HG03175 (cell line): Measurements from ENCODE around the gene TAC4.

Source experiments
- ATAC-seq: cut with Tn5 transposase; IDR thresholded peaks from one replicate; pipeline ENCODE4 v1.9.1; 2021; ENCODE audit warnings: mild to moderate bottlenecking, moderate library complexity; ENCODE audit not compliant: unreplicated experiment

Gene TAC4, protein sequence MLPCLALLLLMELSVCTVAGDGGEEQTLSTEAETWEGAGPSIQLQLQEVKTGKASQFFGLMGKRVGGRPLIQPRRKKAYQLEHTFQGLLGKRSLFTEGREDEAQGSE

GRCh38 chr17:49848019-49848473 is at the start of gene TAC4:
Gene TAC4, minus strand, starts transcription at chr17:49848069. Its CDS starts 52 bp downstream, at chr17:49848017.
- no peak for ATAC-seq

DNA sequence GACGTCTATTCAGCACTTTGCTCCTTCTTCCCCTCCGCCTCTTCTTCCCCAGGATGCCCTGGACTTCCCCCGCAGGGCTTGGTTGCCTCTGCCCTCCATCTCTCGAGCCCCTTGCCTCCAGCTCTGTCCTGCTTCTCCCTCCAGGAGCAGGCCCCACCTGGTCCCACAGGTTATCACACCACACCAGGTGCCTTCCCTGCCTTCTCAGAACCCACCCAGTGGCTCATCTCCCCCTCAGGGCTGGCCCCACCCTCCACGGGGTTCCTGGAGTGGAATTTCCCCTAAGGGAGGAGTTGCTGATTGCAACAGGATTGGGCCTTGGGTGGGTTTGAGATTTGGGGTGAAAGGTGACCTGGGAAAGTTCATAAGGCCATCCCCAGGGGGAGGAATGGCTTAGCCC is 49.0 kb upstream of the TAC4 start:
- ATAC-seq: no peak

DNA sequence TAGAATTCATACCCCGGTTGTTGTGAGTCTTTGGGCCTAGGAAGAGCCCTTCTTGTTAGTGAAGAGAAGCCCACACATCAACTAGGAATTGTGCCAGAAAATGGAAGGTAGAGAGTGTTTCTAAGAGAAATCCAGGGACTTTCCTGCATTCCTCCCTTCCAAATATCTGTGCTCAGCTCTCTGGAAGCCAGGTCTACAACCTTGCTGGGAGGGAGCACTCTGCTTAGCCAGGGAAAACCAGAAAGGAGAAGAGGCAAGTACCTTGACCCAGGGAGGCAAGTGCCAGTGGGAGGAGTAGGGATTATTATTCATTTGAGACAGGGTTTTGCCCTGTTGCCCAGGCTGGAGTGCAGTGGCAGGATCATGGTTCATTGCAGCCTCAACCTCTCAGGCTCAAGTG is 48.4 kb upstream of the TAC4 start:
- ATAC-seq: no peak

DNA sequence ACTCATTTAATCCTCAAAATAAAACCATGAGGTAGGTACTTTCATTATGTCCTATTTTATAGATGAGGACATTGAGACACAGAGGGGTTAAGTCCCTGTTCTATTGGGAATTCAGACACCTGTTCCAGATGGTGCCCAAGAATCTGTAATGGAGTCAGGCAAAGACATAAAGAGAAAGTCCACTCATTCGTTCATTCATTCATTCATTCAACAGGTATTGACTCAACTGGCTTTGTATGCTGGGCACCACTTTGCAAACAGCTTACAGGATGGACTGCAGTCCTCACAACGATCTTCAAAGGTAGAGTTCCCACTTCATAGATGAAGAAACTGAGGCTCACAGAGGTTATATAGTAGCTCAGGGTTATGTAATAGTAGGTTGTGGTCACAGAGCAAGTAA is 47.9 kb upstream of the TAC4 start:
- no peak for ATAC-seq

DNA sequence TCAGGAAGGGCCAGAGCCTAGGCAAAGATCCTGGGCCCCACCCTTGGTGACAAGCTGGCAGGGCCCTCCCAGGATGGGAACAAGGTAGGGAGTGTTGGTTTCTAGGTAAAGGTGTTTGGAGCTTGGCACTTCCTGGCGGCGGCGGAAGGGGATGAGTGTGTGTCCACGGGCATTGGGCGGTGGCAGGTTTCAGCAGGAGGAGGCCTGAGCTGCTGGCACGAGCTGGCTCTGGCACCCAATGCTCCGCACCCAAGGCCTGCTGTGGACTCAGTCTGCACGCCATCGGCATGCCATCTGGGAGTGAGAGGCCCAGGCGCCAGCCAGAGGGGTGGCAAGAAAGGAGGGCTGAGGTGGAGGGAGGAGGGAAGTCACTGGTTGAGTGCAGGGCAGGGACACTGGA is 46.9 kb upstream of the TAC4 start:
- ATAC-seq: no peak

GRCh38 chr17:49891694-49892389 is 44.0 kb upstream of the TAC4 start:
- no peak for ATAC-seq

DNA sequence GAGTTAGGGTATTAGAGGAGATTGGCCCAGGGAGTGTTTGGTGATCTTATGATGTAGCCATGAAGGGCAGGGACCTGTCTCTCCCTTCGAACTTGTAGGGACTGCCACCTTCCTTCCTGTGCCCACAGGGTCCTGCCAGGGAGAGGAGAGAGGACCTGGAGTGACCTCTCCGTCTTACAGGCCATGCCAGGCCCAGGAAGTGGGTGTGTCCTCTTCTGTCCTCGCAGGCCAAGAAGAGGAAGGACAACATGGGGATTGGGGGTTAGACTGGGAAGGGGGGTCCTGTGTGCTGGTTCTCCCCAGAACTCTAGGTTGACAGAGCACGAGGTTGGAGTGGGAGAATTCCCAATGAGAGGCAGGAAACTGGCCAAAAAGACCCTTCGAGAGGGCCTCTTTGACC is 43.4 kb upstream of the TAC4 start:
- no peak for ATAC-seq

DNA sequence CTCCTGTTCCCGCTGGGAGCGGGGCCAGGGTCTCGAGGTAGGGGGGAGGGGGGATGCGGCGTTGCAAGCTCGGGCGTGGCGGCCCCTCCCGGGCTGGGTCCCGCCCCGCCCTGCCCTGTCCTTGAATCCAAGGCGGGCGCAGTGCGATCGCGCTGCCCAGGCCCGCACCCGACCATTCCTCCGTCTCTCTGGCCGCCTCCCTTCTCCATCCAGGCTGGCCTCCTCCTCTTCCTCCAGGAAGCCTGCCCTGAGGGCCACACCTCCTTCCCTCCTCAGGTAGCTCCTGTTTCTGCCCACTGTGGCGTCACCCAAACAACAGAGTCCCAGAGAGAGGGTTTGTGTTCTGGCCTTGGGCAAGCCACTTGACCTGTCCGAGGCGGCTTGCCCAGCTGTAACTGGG is 43.0 kb upstream of the TAC4 start:
- ATAC-seq: no peak

GRCh38 chr17:49890077-49890821 is 42.4 kb upstream of the TAC4 start:
- no peak for ATAC-seq

GRCh38 chr17:49889500-49889899 is 41.6 kb upstream of the TAC4 start:
- no peak for ATAC-seq

GRCh38 chr17:49887744-49888360 is 40.0 kb upstream of the TAC4 start:
- ATAC-seq: no peak

DNA sequence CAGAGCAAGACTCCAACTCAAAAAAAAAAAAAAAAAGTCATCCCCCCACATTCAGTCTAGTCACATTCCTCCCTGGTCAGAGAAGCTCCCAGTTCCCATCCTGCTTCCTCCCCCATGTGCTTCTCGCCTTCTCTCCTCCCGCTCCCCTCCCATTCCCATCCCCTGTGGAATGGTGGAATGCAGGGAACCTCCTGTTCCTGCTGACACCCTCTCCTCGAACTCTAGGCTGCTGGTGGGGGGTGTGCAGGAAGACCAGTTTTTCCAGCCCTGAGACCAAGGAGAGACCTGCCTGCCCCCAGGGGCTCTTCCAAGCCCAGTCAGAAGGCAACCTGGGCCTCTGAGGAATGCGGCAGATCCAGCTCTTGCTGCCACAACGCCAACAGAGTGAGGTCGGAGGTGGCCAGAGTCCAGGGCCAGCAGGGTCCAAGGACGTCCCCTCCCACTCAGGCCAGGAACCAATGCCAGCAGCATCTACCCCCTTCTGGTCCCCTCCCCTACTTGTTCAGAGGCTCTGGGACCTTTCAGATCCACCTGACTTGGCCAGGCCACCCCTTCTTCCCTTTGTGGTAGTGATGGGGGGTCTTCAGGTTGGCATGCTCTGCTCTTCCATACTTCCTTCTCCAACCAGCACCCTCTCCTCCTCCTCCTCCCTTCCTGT is 39.3 kb upstream of the TAC4 start:
- ATAC-seq: no peak

DNA sequence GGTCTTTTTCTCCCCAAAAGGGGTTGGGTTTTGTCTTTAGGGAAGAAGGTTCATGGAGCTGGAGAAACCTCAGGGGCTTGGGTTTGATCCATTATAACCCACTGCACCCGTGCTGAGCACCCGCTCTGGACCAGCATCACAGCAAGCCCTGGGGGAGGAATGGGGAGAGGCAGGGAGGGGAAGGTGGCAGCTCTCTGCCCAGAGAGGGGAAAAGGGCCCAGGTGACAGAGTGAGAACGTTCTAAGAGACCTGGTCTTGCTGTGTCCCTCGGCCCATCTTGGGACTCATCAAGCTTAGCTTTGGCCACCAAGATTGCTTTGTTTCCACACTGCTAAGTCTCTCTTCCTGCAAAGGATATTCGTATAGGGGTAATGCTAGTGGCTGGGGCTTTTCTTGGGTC is 38.2 kb upstream of the TAC4 start:
- ATAC-seq: no peak

GRCh38 chr17:49882434-49882833 is 34.6 kb upstream of the TAC4 start:
- no peak for ATAC-seq

- ATAC-seq: no peak
Observed at GRCh38 chr17:49881054-49881402, 33.2 kb upstream of the TAC4 start.

- no peak for ATAC-seq
Observed at GRCh38 chr17:49880291-49881053, 32.6 kb upstream of the TAC4 start.

DNA sequence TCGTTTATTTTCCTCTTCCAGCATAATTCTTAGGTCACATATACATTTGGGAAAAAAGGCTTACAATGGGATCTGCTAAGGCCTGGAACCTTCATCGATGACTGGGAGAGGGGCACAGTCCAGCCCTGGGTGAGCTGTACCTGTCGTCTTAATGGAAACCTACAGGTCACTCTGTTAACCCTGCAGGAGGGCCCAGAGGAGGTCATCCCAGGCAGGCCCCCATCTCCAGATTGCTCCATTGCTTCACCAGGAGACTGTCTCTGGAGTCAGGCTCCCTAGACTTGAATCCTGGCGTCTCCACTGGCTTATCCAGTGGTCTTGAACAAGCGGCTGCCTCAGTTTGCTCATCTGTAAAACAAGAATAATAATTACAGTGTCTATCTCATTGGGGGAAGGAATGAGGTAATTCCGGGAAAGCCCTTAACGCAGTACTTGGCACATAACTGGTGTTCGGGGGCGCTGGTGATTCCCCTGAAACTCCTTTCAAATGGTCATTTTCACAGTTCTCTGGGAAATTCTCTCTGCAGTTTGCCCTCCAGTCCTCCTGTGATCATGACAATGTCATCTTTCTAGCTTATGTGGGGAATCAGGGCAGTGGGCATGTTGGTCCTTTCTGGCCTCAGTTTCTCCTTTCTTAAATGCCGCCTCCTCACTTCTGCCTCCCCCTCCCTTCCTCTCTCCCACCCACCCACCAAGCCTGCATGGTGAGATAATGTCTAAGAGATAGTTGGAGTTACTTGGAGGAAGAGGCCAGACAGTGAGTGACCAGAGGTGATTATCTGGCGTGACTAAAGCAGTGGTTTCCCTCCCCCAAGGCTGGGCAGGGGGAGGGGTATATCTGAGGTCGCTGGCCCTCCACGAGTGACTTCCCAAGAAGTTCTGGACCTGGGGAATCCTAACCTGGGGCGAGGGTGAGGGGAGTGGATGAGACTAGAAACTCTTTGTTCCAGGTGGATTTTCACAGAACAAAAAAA is 31.3 kb upstream of the TAC4 start:
- no peak for ATAC-seq

- no peak for ATAC-seq
Observed at GRCh38 chr17:49875685-49876084, 27.8 kb upstream of the TAC4 start.

- ATAC-seq: no peak
Observed at GRCh38 chr17:49874911-49875310, 27.0 kb upstream of the TAC4 start.
